OCI-LY3 (cell line): ENCODE data around the gene VAMP8.

ENCODE experiments used
- H2AFZ ChIP-seq: fragments of 200-600, 300-600 bp; shearing (Covaris generic); 2 replicates; pipeline ENCODE4 v1.6.0; 2014; ENCODE audit warnings: antibody characterized with exemption, low read depth, low read length
- H3K27ac ChIP-seq: fragments of 200-600, 300-600 bp; sonication (generic); 2 replicates; pipeline ENCODE4 v1.5.1; 2014; ENCODE audit warnings: mild to moderate bottlenecking, low read length, moderate library complexity, mixed read lengths
- H3K27me3 ChIP-seq: fragments of 200-600, 300-600 bp; sonication (generic); 2 replicates; pipeline ENCODE4 v1.6.1; 2014; ENCODE audit warnings: low read depth, low read length, mixed read lengths
- H3K36me3 ChIP-seq: fragments of 200-600, 300-600 bp; sonication (generic); replicated peaks from 2 replicates; pipeline ENCODE3; 2014; ENCODE audit warnings: low read depth, low read length, mixed read lengths
- H3K4me1 ChIP-seq: fragments of 300-600, 200-600 bp; sonication (generic); 2 replicates; pipeline ENCODE4 v1.6.1; 2014; ENCODE audit warnings: low read length, mixed read lengths
- H3K4me2 ChIP-seq: fragments of 200-600, 300-600 bp; sonication (generic); 2 replicates; pipeline ENCODE4 v1.6.1; 2014; ENCODE audit warnings: low read length, mixed read lengths
- H3K4me3 ChIP-seq: fragments of 300-600, 200-600 bp; sonication (generic); 2 replicates; pipeline ENCODE4 v1.5.1; 2014; ENCODE audit warnings: antibody characterized with exemption, mild to moderate bottlenecking, low read length, moderate library complexity
- H3K79me2 ChIP-seq: fragments of 300-600, 200-600 bp; shearing (Covaris generic); 2 replicates; pipeline ENCODE4 v1.6.1; 2014; ENCODE audit warnings: mild to moderate bottlenecking, low read length, mixed read lengths
- H3K9ac ChIP-seq: fragments of 300-600, 200-600 bp; shearing (Covaris generic); 2 replicates; pipeline ENCODE4 v1.6.0; 2014; ENCODE audit warnings: mild to moderate bottlenecking, low read length, moderate library complexity
- H3K9me3 ChIP-seq: fragments of 200-600, 300-600 bp; shearing (Covaris generic); 2 replicates; pipeline ENCODE4 v1.6.1; 2014; ENCODE audit warnings: low read length, mixed read lengths; ENCODE audit not compliant: insufficient read depth
- H4K20me1 ChIP-seq: fragments of 200-600, 300-600 bp; sonication (generic); 2 replicates; pipeline ENCODE4 v1.6.1; 2016; ENCODE audit warnings: low read length, mixed read lengths; ENCODE audit not compliant: insufficient read depth
- CTCF ChIP-seq: fragments of 200-600, 300-600 bp; sonication (generic); IDR thresholded peaks from 2 replicates; pipeline ENCODE4 v1.5.1; 2014; ENCODE audit warnings: antibody characterized with exemption, low read length, low read depth
- EZH2phosphoT487 ChIP-seq: fragments of 200-600 bp; shearing (Covaris generic); IDR thresholded peaks from 2 replicates; pipeline ENCODE4 v1.6.1; 2018; ENCODE audit warnings: antibody characterized with exemption, mixed run types, low read depth

The VAMP8 gene

DNA sequence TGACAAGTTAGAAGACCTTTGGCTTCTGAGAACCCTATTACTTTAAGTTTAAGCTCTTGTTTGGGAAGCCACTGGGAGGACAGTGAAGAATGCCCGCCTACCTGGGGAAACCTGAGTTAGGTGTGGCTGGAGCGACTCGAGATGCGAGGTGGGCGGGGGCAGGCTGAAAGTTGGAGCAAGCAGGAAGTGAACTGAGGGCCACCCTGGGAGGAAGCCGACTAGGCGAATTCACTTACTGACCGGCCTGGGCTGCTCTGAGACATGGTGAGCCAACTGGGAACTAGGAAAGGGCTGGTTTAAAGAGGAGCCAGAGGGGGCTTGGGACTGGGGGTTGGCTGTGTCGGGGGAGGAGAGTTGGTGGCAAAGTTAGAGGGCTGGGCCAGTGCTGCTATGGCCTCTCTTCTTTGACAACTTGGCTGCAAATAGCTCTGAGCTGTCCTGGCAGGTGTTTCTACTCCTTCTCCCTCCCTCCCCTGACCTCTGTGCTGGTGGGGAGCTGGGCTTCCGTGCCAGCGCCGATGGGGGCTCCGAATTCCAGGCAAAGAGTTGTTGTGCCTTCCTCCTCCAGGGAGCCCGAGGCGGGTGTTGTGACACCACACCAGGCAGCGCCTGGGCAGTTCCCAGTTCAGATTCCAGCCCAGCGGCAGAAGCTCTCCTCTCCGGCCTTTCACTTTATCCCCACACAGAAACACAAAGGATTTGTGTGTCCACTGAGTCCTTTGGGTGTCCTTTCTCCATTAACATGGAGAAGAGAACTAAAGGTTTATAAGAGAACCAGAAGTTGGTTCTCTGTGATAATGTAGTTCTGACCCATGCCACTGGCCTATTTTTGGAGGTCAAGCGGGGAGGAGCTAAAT, at the start of gene VAMP8:
Gene VAMP8, plus strand, starts transcription at position 201 of the 857 bp plus-strand sequence. Its CDS starts 61 bp downstream, at position 262.
- Histone ChIP-seq H3K9me3 (no peaks in the 10 kb centered on the region), H3K4me1 (peaks cover 19% of the 10 kb centered on the region), H2AFZ (peak within 1 kb of the TSS; percentile 71), H3K27ac (no peak within 1 kb of the TSS), H3K27me3 (no peaks in the 10 kb centered on the region), H3K4me3 (peak within 1 kb of the TSS; percentile 75), H3K4me2 (peak within 1 kb of the TSS; percentile 78), H4K20me1 (no peaks in the 10 kb centered on the region), H3K36me3 (no peaks in the 10 kb centered on the region), H3K79me2 (no peaks in the 10 kb centered on the region), H3K9ac (peak within 1 kb of the TSS; percentile 59)
- TF ChIP-seq CTCF (no peak), EZH2phosphoT487 (no peak)

DNA sequence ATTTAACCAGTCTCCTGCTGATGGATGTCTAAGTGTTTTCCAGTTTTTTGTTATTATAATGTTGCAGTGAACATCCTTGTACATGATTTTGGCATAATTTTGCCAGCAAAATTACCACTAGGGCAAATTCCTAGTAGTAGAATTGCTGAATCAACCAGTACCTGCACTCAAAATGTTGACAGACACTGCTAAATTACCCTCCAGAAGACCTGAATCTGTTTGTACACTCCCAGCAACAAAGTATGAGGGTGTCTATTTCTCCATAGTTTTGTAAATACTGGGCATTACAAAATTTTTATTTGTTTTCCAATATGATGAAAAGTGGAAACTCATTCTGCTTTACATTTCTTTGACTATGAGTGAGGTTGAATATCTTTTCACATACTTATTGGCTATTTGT, 49.6 kb upstream of the VAMP8 start:
- TF ChIP-seq CTCF (no peak), EZH2phosphoT487 (no peak)
- H4K20me1 ChIP-seq, result no peaks in the 10 kb centered on the region
- no peak overlapping the region for H3K4me3 ChIP-seq
- no peaks in the 10 kb centered on the region for H3K79me2 ChIP-seq
- H3K27me3 ChIP-seq, result peaks cover 16% of the 10 kb centered on the region
- H3K27ac ChIP-seq, result no peak overlapping the region
- H3K9ac ChIP-seq, result no peak overlapping the region
- H3K9me3 ChIP-seq, result no peaks in the 10 kb centered on the region
- no peak overlapping the region for H2AFZ ChIP-seq
- no peak overlapping the region for H3K4me2 ChIP-seq
- 0 out of 2 replicates have a peak, but pooled peaks cover 5% of the 10 kb centered on the region for H3K4me1 ChIP-seq
- H3K36me3 ChIP-seq, result no peaks in the 10 kb centered on the region

- Histone ChIP-seq H4K20me1 (no peaks in the 10 kb centered on the region), H3K79me2 (no peaks in the 10 kb centered on the region), H3K4me2 (no peak overlapping the region), H3K27ac (no peak overlapping the region), H3K9me3 (no peaks in the 10 kb centered on the region), H3K4me3 (no peak overlapping the region), H2AFZ (no peak overlapping the region), H3K4me1 (0 out of 2 replicates have a peak, but pooled peaks cover 5% of the 10 kb centered on the region), H3K36me3 (no peaks in the 10 kb centered on the region), H3K27me3 (peaks cover 16% of the 10 kb centered on the region), H3K9ac (no peak overlapping the region)
- TF ChIP-seq CTCF (no peak), EZH2phosphoT487 (no peak)
Measured at GRCh38 chr2:85528355-85528754, 49.0 kb upstream of the VAMP8 start.

GRCh38 chr2:85529809-85530208, 47.6 kb upstream of the VAMP8 start:
- Histone ChIP-seq H3K36me3 (no peaks in the 10 kb centered on the region), H3K4me1 (0 out of 2 replicates have a peak, but pooled peaks cover 2% of the 10 kb centered on the region), H3K27me3 (peaks cover 16% of the 10 kb centered on the region), H3K4me3 (no peak overlapping the region), H4K20me1 (no peaks in the 10 kb centered on the region), H3K27ac (no peak overlapping the region), H3K4me2 (no peak overlapping the region), H3K79me2 (no peaks in the 10 kb centered on the region), H3K9me3 (no peaks in the 10 kb centered on the region), H2AFZ (no peak overlapping the region), H3K9ac (no peak overlapping the region)
- TF ChIP-seq CTCF (no peak), EZH2phosphoT487 (no peak)
